Keratinocyte (primary cell): ENCODE data around the gene NRXN2.

Experiments
- CTCF ChIP-seq, 3 experiments: IDR thresholded peaks in 1 of 3; conservative IDR thresholded peaks in 1 of 3; optimal IDR thresholded peaks in 1 of 3; 2 replicates in 2 of 3; 3 replicates in 1 of 3; pipeline versions ENCODE3 to v1.5.1; 2011; ENCODE audit warnings: low read length in 3 of 3, mild to moderate bottlenecking in 3 of 3, moderate library complexity in 2 of 3, control low read depth in 1 of 3, inconsistent platforms in 1 of 3; ENCODE audit not compliant: insufficient read depth in 2 of 3; ENCODE audit errors: extremely low read depth in 1 of 3
- EZH2 ChIP-seq: IDR thresholded peaks from one replicate; pipeline ENCODE4 v1.6.1; 2012; ENCODE audit warnings: inconsistent platforms, mild to moderate bottlenecking, low read length, moderate library complexity

GRCh38 chr11:64593156-64594105 lies 129.6 kb downstream of the NRXN2 start:
- no peak for TF ChIP-seq EZH2
- no peak for TF ChIP-seq CTCF (optimal IDR thresholded peaks at IDR 0.05 in 1 of 3, IDR thresholded peaks at IDR 0.05 in 1 of 3, conservative IDR thresholded peaks at IDR 0.05 in 1 of 3; ENCODE audit: extremely low read depth in 1 of 3, insufficient read depth in 2 of 3, low read length in 3 of 3)
